SH-SY5Y (cell line): ENCODE data around the gene AP1S3.

ENCODE experiments used
- GATA2 ChIP-seq: IDR thresholded peaks from 2 replicates; pipeline ENCODE4 v1.6.1; 2011; ENCODE audit warnings: mild to moderate bottlenecking, low read depth, low read length
- GATA3 ChIP-seq: IDR thresholded peaks from 2 replicates; pipeline ENCODE4 v1.6.1; 2011; ENCODE audit warnings: low read depth, mild to moderate bottlenecking, low read length, moderate library complexity

- TF ChIP-seq GATA2 (no peak), GATA3 (no peak)
These were observed 72.6 kb downstream of the AP1S3 start for GRCh38 chr2:223764796-223765195.
